Neutrophil (primary cell): Measurements from ENCODE around the gene PARP16.

ENCODE experiments used
- H3K27ac ChIP-seq: fragments of 200-600 bp; sonication (generic); 2 replicates; pipeline ENCODE4 v1.5.1; 2016; ENCODE audit warnings: mild to moderate bottlenecking, moderate library complexity
- H3K27me3 ChIP-seq: fragments of 200-600 bp; sonication (generic); 2 replicates; pipeline ENCODE4 v1.6.0; 2016; ENCODE audit warnings: mild to moderate bottlenecking
- H3K36me3 ChIP-seq: fragments of 200-600 bp; sonication (generic); 2 replicates; pipeline ENCODE4 v1.5.1; 2017
- H3K4me1 ChIP-seq, 2 experiments: fragments of 200-600 bp in 1 of 2; sonication (generic) in 1 of 2; 1 replicate in 1 of 2; 2 replicates in 1 of 2; pipeline versions ENCODE4 v1.5.1 to v1.6.1; 2013 to 2016; ENCODE audit warnings: low read depth in 1 of 2, low read length in 1 of 2, mild to moderate bottlenecking in 1 of 2, moderate library complexity in 1 of 2; ENCODE audit not compliant: control insufficient read depth in 1 of 2, insufficient read depth in 1 of 2
- H3K4me3 ChIP-seq, 2 experiments: fragments of 200-600 bp in 1 of 2; sonication (generic) in 1 of 2; 1 replicate in 1 of 2; 2 replicates in 1 of 2; pipeline ENCODE4 v1.5.1; 2013 to 2016; ENCODE audit warnings: low read depth in 1 of 2, low read length in 1 of 2, mild to moderate bottlenecking in 1 of 2, moderate library complexity in 1 of 2
- H3K9me3 ChIP-seq: fragments of 200-600 bp; sonication (generic); 2 replicates; pipeline ENCODE4 v1.5.1; 2016
- TF ChIP-seq, protein P1 (sequence below): fragments of 200-600 bp; sonication (generic); IDR thresholded peaks from 2 replicates; pipeline ENCODE4 v1.5.1; 2016; ENCODE audit warnings: antibody characterized with exemption

Gene PARP16

DNA sequence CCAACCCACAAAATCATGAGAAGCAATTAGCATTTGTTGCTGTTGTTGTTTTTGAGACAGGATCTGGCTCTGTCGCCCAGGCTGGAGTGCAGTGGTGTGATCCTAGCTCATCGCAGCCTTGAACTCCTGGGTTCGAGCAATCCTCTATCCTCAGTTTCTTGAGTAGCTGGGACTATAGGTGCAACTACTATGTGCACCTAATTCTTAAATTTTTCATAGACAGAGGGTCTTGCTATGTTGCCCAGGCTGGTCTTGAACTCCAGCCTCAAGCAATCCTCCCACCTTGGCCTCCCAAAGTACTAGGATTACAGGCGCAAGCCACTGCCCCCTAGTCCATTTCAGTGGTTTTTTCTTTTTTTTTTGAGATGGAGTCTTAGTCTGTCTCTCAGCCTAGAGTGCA is 18.3 kb downstream of the PARP16 start:
- Histone ChIP-seq H3K27ac (no peak overlapping the region), H3K36me3 (peaks cover 53% of the 10 kb centered on the region), H3K4me3 (no peak overlapping the region), H3K27me3 (no peaks in the 10 kb centered on the region), H3K4me1 (peaks cover 0 to 9% of the 10 kb centered on the region in 2 experiments), H3K9me3 (no peaks in the 10 kb centered on the region)
- TF ChIP-seq, protein P1, sequence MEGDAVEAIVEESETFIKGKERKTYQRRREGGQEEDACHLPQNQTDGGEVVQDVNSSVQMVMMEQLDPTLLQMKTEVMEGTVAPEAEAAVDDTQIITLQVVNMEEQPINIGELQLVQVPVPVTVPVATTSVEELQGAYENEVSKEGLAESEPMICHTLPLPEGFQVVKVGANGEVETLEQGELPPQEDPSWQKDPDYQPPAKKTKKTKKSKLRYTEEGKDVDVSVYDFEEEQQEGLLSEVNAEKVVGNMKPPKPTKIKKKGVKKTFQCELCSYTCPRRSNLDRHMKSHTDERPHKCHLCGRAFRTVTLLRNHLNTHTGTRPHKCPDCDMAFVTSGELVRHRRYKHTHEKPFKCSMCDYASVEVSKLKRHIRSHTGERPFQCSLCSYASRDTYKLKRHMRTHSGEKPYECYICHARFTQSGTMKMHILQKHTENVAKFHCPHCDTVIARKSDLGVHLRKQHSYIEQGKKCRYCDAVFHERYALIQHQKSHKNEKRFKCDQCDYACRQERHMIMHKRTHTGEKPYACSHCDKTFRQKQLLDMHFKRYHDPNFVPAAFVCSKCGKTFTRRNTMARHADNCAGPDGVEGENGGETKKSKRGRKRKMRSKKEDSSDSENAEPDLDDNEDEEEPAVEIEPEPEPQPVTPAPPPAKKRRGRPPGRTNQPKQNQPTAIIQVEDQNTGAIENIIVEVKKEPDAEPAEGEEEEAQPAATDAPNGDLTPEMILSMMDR: no peak

DNA sequence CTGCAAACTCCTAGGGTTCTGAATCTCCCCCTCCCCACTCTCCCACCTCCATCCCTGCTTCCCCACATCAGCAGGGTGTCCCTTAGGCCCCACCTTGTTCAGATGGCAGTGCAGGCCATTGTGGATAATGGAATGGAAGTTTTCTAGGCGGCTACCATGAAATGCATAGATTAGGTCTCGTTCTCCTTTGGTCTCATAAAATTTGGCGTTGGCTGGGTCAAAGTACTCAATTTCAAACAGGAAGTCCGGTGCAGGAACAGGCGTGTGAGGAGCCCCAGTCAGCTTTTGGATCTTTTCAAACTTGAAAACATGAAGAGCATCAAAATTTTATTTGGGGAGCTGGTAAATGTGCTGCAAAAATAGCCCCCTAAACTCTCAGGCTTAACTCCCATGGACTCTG is 20.2 kb downstream of the PARP16 start:
- Histone ChIP-seq H3K4me1 (peaks cover 0 to 9% of the 10 kb centered on the region in 2 experiments), H3K27ac (no peak overlapping the region), H3K27me3 (no peaks in the 10 kb centered on the region), H3K4me3 (no peak overlapping the region), H3K9me3 (no peaks in the 10 kb centered on the region), H3K36me3 (peaks cover 72% of the 10 kb centered on the region)
- TF ChIP-seq, protein P1: no peak

DNA sequence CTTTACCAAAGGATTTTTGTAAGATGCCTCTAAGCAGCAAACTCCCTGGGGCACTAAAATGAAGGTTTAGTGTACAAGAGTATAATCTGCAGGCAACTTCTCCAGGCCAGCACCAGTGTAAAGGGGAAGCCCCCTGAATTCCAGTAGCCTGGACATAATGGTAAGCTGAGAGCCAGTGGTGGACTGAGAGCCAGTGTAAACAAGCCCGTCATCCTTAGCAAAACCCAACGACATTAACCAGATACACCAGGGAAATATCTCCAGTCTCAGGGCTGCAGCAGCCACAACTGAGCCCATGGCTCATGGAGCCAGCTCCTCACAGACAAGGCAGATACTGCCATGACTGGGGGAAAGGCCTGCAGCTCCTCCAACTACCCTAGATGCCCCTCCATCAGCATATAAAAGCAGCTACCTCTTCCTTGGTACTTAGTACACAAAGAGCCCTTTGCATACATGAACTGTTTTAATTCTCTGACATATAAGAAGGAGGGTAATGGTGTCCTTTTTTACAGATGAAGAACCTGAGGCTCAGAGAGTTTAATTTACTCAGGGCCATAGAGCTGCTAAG is 21.7 kb downstream of the PARP16 start:
- H3K27ac ChIP-seq: no peak overlapping the region
- H3K9me3 ChIP-seq: no peaks in the 10 kb centered on the region
- no peaks in the 10 kb centered on the region for H3K27me3 ChIP-seq
- TF ChIP-seq, protein P1: no peak
- peaks cover 74% of the 10 kb centered on the region for H3K36me3 ChIP-seq
- H3K4me3 ChIP-seq: no peak overlapping the region
- H3K4me1 ChIP-seq: no peaks in the 10 kb centered on the region

DNA sequence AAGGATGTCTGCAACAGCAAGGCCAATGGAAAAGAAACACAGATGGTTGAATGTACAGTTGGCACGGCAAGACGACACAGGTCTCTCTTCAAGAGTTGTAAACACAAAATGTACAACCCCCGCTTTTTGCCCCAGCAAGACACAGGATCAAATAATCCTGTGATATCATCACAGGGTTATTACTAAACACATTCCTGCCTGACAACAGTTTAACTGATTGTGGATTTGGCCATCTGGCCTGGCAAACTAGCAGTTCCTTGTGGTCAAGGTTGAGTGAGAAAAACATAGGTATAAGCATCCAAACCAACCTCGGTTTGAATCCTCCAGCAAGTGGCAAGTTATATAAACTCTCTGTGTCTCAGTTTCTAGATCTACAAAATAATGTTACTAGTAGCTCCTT is 23.4 kb downstream of the PARP16 start:
- Histone ChIP-seq H3K4me3 (no peak overlapping the region), H3K4me1 (no peaks in the 10 kb centered on the region), H3K27ac (no peak overlapping the region), H3K9me3 (no peaks in the 10 kb centered on the region), H3K36me3 (peaks cover 82% of the 10 kb centered on the region), H3K27me3 (no peaks in the 10 kb centered on the region)
- TF ChIP-seq, protein P1: no peak

DNA sequence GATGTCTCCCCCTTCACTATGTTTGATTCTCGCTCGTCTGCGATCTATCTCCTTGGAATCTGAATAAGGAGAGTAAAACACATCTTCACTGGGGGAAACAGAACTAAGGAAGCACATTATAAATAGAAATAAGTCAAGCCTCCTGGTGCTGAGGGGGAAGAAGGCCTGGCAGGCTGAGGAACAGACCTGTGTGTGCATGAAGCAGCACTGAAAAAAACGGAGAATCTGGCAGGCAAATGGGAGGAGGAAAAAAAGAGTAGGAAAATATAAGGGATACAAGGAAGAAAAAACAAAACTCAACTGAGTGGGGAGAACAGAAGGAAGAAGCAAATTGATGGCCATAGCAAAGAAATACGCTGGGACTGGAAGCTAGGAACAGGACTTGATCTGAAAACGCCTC is 25.7 kb downstream of the PARP16 start:
- peaks cover 87% of the 10 kb centered on the region for H3K36me3 ChIP-seq

More for the DNA sequence above, 25.7 kb downstream of the PARP16 start:
- Histone ChIP-seq H3K27me3 (no peaks in the 10 kb centered on the region), H3K27ac (no peak overlapping the region), H3K4me1 (no peaks in the 10 kb centered on the region), H3K4me3 (no peak overlapping the region), H3K9me3 (no peaks in the 10 kb centered on the region)
- TF ChIP-seq, protein P1: no peak
